ENCODE measurements around the gene EGFR.

EGFR gene

GRCh38 chr7:55127622-55128081 is 108.8 kb downstream of the EGFR start:
- peak overlapping the region; percentile 40 for H3K4me2 ChIP-seq (ENCODE audit: low read length)
- H3K9me3 ChIP-seq (replicated peaks; ENCODE audit: low read length) = no peaks in the 10 kb centered on the region
- peak overlapping the region; percentile 13 for H3K4me3 ChIP-seq (ENCODE audit: low read length)
- no peaks in the 10 kb centered on the region for H3K27me3 ChIP-seq (ENCODE audit: control insufficient read depth, insufficient read depth, low read length)
- H3K9ac ChIP-seq (ENCODE audit: low read depth, low read length) = peak overlapping the region; percentile 35
- peaks cover 10% of the 10 kb centered on the region for H3K36me3 ChIP-seq (ENCODE audit: insufficient read depth, low read length)
- peaks cover 75% of the 10 kb centered on the region for H3K4me1 ChIP-seq (ENCODE audit: control insufficient read depth, insufficient read depth, low read length)

- H3K4me3 ChIP-seq (ENCODE audit: low read length) = no peak overlapping the region
- H3K27me3 ChIP-seq (ENCODE audit: control insufficient read depth, insufficient read depth, low read length) = no peaks in the 10 kb centered on the region
- peaks cover 9% of the 10 kb centered on the region for H3K36me3 ChIP-seq (ENCODE audit: insufficient read depth, low read length)
- H3K9ac ChIP-seq (ENCODE audit: low read depth, low read length) = peak overlapping the region; percentile 81
- peak overlapping the region; percentile 21 for H3K4me2 ChIP-seq (ENCODE audit: low read length)
- H3K9me3 ChIP-seq (replicated peaks; ENCODE audit: low read length) = no peaks in the 10 kb centered on the region
- peaks cover 83% of the 10 kb centered on the region for H3K4me1 ChIP-seq (ENCODE audit: control insufficient read depth, insufficient read depth, low read length)
Measured at GRCh38 chr7:55128693-55129394, 110.0 kb downstream of the EGFR start.

GRCh38 chr7:55129541-55130394 is 111.0 kb downstream of the EGFR start:
- Histone ChIP-seq H3K9ac (ENCODE audit: low read depth, low read length) (peak overlapping the region; percentile 81), H3K4me1 (ENCODE audit: control insufficient read depth, insufficient read depth, low read length) (peaks cover 90% of the 10 kb centered on the region), H3K36me3 (ENCODE audit: insufficient read depth, low read length) (peaks cover 9% of the 10 kb centered on the region), H3K27me3 (ENCODE audit: control insufficient read depth, insufficient read depth, low read length) (no peaks in the 10 kb centered on the region), H3K9me3 (replicated peaks; ENCODE audit: low read length) (no peaks in the 10 kb centered on the region), H3K4me3 (ENCODE audit: low read length) (no peak overlapping the region), H3K4me2 (ENCODE audit: low read length) (peak overlapping the region; percentile 61)

- Histone ChIP-seq H3K9ac (ENCODE audit: low read depth, low read length) (peak overlapping the region; percentile 81), H3K4me3 (ENCODE audit: low read length) (peak overlapping the region; percentile 11), H3K27me3 (ENCODE audit: control insufficient read depth, insufficient read depth, low read length) (no peaks in the 10 kb centered on the region), H3K36me3 (ENCODE audit: insufficient read depth, low read length) (peaks cover 6% of the 10 kb centered on the region), H3K4me1 (ENCODE audit: control insufficient read depth, insufficient read depth, low read length) (peaks cover 91% of the 10 kb centered on the region), H3K4me2 (ENCODE audit: low read length) (peak overlapping the region; percentile 61), H3K9me3 (replicated peaks; ENCODE audit: low read length) (no peaks in the 10 kb centered on the region)
Measured at GRCh38 chr7:55130395-55131141, 111.8 kb downstream of the EGFR start.

GRCh38 chr7:55131142-55131929 is 112.5 kb downstream of the EGFR start:
- no peaks in the 10 kb centered on the region for H3K27me3 ChIP-seq (ENCODE audit: control insufficient read depth, insufficient read depth, low read length)
- H3K4me3 ChIP-seq (ENCODE audit: low read length) = peak overlapping the region; percentile 11
- H3K4me2 ChIP-seq (ENCODE audit: low read length) = peak overlapping the region; percentile 61
- H3K9ac ChIP-seq (ENCODE audit: low read depth, low read length) = peak overlapping the region; percentile 81
- H3K4me1 ChIP-seq (ENCODE audit: control insufficient read depth, insufficient read depth, low read length) = peaks cover 85% of the 10 kb centered on the region
- no peaks in the 10 kb centered on the region for H3K36me3 ChIP-seq (ENCODE audit: insufficient read depth, low read length)
- H3K9me3 ChIP-seq (replicated peaks; ENCODE audit: low read length) = no peaks in the 10 kb centered on the region

- Histone ChIP-seq H3K27me3 (ENCODE audit: control insufficient read depth, insufficient read depth, low read length) (no peaks in the 10 kb centered on the region), H3K36me3 (ENCODE audit: insufficient read depth, low read length) (no peaks in the 10 kb centered on the region), H3K4me1 (ENCODE audit: control insufficient read depth, insufficient read depth, low read length) (peaks cover 77% of the 10 kb centered on the region), H3K4me3 (ENCODE audit: low read length) (peak overlapping the region; percentile 18), H3K9me3 (replicated peaks; ENCODE audit: low read length) (no peaks in the 10 kb centered on the region), H3K9ac (ENCODE audit: low read depth, low read length) (peak overlapping the region; percentile 81), H3K4me2 (ENCODE audit: low read length) (peak overlapping the region; percentile 52)
Measured at GRCh38 chr7:55132550-55132889, 113.7 kb downstream of the EGFR start.

GRCh38 chr7:55132890-55133551 is 114.2 kb downstream of the EGFR start:
- H3K4me2 ChIP-seq (ENCODE audit: low read length) = peak overlapping the region; percentile 74
- H3K36me3 ChIP-seq (ENCODE audit: insufficient read depth, low read length) = no peaks in the 10 kb centered on the region
- peaks cover 72% of the 10 kb centered on the region for H3K4me1 ChIP-seq (ENCODE audit: control insufficient read depth, insufficient read depth, low read length)
- no peaks in the 10 kb centered on the region for H3K9me3 ChIP-seq (replicated peaks; ENCODE audit: low read length)
- H3K27me3 ChIP-seq (ENCODE audit: control insufficient read depth, insufficient read depth, low read length) = no peaks in the 10 kb centered on the region
- H3K4me3 ChIP-seq (ENCODE audit: low read length) = peak overlapping the region; percentile 52
- peak overlapping the region; percentile 90 for H3K9ac ChIP-seq (ENCODE audit: low read depth, low read length)

- no peaks in the 10 kb centered on the region for H3K36me3 ChIP-seq (ENCODE audit: insufficient read depth, low read length)
- H3K9me3 ChIP-seq (replicated peaks; ENCODE audit: low read length) = no peaks in the 10 kb centered on the region
- H3K27me3 ChIP-seq (ENCODE audit: control insufficient read depth, insufficient read depth, low read length) = no peaks in the 10 kb centered on the region
- H3K4me3 ChIP-seq (ENCODE audit: low read length) = peak overlapping the region; percentile 52
- H3K4me2 ChIP-seq (ENCODE audit: low read length) = peak overlapping the region; percentile 74
- H3K9ac ChIP-seq (ENCODE audit: low read depth, low read length) = peak overlapping the region; percentile 90
- H3K4me1 ChIP-seq (ENCODE audit: control insufficient read depth, insufficient read depth, low read length) = peaks cover 64% of the 10 kb centered on the region
Measured at GRCh38 chr7:55133630-55134358, 115.0 kb downstream of the EGFR start.

- no peak overlapping the region for H3K4me3 ChIP-seq (ENCODE audit: low read length)
- H3K4me1 ChIP-seq (ENCODE audit: control insufficient read depth, insufficient read depth, low read length) = peaks cover 58% of the 10 kb centered on the region
- peak overlapping the region; percentile 21 for H3K4me2 ChIP-seq (ENCODE audit: low read length)
- H3K36me3 ChIP-seq (ENCODE audit: insufficient read depth, low read length) = no peaks in the 10 kb centered on the region
- H3K9ac ChIP-seq (ENCODE audit: low read depth, low read length) = peak overlapping the region; percentile 90
- H3K27me3 ChIP-seq (ENCODE audit: control insufficient read depth, insufficient read depth, low read length) = no peaks in the 10 kb centered on the region
- H3K9me3 ChIP-seq (replicated peaks; ENCODE audit: low read length) = no peaks in the 10 kb centered on the region
Measured at GRCh38 chr7:55134359-55134725, 115.5 kb downstream of the EGFR start.

GRCh38 chr7:55134786-55135185 is 116.0 kb downstream of the EGFR start:
- H3K4me2 ChIP-seq (ENCODE audit: low read length) = no peak overlapping the region
- H3K36me3 ChIP-seq (ENCODE audit: insufficient read depth, low read length) = no peaks in the 10 kb centered on the region
- H3K4me1 ChIP-seq (ENCODE audit: control insufficient read depth, insufficient read depth, low read length) = peaks cover 54% of the 10 kb centered on the region

More at GRCh38 chr7:55134786-55135185, 116.0 kb downstream of the EGFR start:
- no peak overlapping the region for H3K4me3 ChIP-seq (ENCODE audit: low read length)
- no peaks in the 10 kb centered on the region for H3K9me3 ChIP-seq (replicated peaks; ENCODE audit: low read length)
- no peaks in the 10 kb centered on the region for H3K27me3 ChIP-seq (ENCODE audit: control insufficient read depth, insufficient read depth, low read length)
- peak overlapping the region; percentile 90 for H3K9ac ChIP-seq (ENCODE audit: low read depth, low read length)

Measured in skeletal muscle satellite cell (primary cell).